GM10266 (cell line): ENCODE data around the gene WDFY4.

ENCODE experiments used
- DNase-seq: peaks from one replicate; pipeline ENCODE4 v3.0.0; 2012; ENCODE audit errors: extremely low spot score
- TF ChIP-seq, protein P1 (sequence below): IDR thresholded peaks from 2 replicates; pipeline ENCODE4 v1.5.1; 2012; ENCODE audit warnings: mild to moderate bottlenecking, low read depth; ENCODE audit not compliant: control insufficient read depth, insufficient read depth; ENCODE audit errors: missing control alignments

The WDFY4 gene

DNA sequence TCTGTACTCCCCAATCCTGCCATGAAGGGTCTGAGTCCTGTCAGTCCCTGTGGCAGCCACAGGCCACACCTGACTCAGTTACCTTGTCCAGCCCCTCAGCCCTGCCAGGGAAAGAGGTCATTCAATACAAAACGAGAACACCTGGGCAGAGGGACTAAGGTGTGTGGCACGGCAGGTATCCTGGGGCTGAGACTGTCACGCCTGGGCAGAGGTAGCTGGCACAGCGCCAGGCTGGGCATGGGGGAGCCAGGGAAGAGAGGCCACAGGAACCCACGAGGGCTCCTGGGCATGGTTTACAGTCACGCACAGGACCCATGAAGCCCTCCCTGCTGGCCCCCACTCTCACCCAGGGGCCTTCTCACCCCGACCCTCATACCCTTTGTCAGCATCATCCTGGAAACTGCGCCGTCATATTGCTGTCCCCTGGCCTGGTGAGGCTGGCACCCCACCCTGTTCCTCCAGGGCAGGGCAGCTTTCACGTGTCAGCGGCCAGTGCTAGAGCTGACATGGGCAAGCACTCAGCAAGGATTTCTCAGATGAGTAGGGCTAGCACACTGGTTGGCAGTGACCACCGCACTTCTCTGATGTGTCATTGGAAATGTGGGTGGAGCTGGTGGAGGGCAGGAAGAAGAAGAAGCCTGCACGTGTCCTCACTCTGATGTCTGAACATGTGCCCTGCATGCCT, 212.2 kb downstream of the WDFY4 start:
- TF ChIP-seq, protein P1, sequence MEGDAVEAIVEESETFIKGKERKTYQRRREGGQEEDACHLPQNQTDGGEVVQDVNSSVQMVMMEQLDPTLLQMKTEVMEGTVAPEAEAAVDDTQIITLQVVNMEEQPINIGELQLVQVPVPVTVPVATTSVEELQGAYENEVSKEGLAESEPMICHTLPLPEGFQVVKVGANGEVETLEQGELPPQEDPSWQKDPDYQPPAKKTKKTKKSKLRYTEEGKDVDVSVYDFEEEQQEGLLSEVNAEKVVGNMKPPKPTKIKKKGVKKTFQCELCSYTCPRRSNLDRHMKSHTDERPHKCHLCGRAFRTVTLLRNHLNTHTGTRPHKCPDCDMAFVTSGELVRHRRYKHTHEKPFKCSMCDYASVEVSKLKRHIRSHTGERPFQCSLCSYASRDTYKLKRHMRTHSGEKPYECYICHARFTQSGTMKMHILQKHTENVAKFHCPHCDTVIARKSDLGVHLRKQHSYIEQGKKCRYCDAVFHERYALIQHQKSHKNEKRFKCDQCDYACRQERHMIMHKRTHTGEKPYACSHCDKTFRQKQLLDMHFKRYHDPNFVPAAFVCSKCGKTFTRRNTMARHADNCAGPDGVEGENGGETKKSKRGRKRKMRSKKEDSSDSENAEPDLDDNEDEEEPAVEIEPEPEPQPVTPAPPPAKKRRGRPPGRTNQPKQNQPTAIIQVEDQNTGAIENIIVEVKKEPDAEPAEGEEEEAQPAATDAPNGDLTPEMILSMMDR: no peak
- no peak for DNase-seq

DNA sequence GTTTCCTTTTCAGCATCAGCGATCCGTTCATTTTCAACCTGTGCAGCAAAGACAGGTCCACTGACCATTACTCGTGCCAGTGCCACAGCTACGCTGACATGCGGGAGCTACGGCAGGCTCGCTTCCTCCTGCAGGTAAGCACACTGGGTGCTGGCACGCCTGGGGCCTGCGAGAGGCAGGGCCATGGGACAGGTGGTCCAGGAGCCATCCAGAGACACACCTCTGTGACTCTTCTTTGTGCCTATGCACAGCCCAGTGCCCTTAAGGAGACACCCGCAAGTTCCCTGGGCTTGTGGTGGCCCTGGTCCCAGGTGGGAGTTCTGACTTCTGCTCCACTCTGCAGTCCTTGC, 212.7 kb downstream of the WDFY4 start:
- TF ChIP-seq, protein P1: no peak
- no peak for DNase-seq

DNA sequence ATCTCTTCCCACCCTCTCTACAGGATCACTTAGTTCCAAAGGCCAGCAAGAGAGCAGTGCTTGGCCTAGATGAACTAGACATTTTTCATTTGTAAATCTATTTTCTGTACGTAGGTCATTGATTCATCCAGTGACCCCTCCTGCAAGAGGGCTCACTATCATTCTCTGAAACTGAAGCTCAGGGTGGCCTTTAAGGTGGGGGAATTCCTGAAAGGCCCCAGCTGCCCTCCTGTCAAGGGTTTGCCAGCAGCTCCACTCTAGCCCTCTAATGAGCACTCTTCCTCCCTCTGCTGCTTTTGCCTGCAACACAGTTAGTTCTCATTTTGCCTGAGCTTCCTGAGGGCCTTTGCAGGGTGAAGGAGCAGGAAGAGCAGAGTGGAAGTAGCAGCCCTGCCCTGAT, 213.8 kb downstream of the WDFY4 start:
- DNase-seq: no peak
- TF ChIP-seq, protein P1: no peak

DNA sequence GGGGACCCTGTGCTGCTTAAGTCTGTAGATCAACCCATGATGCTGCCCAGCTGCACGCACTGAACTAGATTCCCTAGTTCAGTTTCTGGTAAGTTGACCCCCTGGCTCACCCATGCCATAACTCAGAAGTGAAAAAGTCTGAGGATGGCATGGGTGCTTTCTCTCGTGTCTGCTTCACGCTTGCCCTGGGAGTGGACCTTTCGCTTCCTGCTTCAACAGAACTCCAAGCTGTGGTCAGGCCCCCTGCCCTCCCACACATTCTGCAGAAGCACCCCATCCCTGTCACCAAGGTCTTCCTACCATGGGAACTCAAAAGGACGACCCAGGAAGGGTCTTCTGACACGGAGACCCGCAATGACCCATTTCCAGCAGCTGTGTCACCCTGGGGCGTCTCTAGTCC, 215.1 kb downstream of the WDFY4 start:
- TF ChIP-seq, protein P1: no peak
- DNase-seq: no peak

DNA sequence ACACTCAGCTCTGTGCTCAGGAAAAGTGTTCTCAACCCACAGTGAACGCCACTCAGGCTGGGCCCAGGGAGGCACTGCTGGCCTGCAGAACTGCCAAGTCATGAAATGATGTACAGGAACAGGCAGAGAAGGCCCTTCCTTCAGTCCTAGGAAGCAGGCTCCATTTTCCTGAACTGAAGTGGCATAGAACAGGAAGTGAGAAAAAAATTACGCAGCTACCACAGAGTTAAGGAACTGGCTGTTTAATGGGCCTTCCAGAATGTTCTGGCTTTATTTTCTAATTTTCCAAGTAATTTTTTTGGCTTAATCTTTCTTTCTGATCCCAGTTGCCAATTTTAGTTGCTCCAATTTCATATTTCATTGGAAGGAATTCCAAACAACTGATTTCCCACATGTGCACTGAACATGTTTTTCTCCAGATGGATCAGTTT, 215.7 kb downstream of the WDFY4 start:
- TF ChIP-seq, protein P1: no peak
- no peak for DNase-seq

DNA sequence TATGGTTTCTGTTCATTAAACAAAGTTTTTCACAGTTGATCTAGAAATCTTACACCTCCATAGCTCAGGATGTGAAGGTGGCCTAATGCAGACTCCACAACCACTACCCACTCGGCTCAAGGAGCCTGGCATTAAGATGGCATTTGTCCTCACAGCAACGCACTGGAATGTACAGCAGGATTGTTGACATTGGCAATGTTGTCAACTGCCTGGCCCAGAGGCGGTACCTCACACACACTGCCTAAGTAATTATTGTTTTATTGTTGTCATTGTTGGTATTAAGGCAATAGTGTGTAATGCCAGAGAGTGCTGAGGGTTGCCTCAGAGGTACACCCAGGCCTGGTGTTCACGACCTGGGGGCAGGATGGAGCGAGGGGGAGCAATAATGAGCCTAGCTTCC, 216.6 kb downstream of the WDFY4 start:
- TF ChIP-seq, protein P1: no peak

DNA sequence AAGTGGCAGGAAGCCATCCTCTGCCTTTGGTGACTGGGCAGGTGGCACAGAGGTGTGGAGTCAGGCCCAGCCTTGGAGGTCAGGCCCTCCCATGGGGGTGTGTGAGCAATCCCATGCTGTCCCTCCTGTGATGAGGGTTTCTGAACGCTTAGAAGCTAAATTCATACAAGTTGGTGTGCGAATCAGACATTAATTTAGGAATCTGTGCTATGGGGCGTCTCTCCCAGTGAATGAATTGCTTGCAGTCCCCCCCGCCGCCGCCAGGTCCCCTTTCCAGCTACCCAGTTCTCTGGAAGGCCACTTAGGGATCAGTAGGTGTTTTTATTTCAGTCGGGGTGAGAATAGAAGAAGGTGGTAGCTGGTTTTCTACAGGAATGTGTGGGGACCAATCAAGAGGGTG, 217.4 kb downstream of the WDFY4 start:
- TF ChIP-seq, protein P1: no peak
- no peak for DNase-seq

More for the DNA sequence above, 216.6 kb downstream of the WDFY4 start:
- no peak for DNase-seq
